Motor neuron (in vitro differentiated cells): Measurements from ENCODE around the gene RANGRF. TPM values are rescaled to one million over a fixed set of nuclear protein-coding genes. Genes with fewer than 3 reads are reported as not detected.
A peak's percentile ranks its signal among the peaks of the same experiment; 100 is the strongest.

ENCODE experiments used
- ATAC-seq, 8 experiments: fragments of 200-7000 bp; cut with Tn5 transposase; replicated peaks in 6 of 8; 2 replicates each; pipeline ENCODE4 v1.8.0; 2021; ENCODE audit warnings: mild to moderate bottlenecking in 8 of 8, moderate library complexity in 8 of 8
- H3K27ac ChIP-seq, 2 donors: fragments of 250-450 bp; sonication (Bioruptor Pico); 2 replicates each; pipeline ENCODE4 v1.9.0; 2021; ENCODE audit warnings: antibody characterized with exemption in 2 of 2, mild to moderate bottlenecking in 2 of 2, moderate library complexity in 1 of 2
- H3K4me1 ChIP-seq, 2 donors: fragments of 250-450 bp; sonication (Bioruptor Pico); replicated peaks in 1 of 2; 2 replicates each; pipeline ENCODE4 v1.6.1; 2021; ENCODE audit warnings: antibody characterized with exemption in 2 of 2, mild to moderate bottlenecking in 2 of 2, moderate library complexity in 1 of 2
- H3K4me3 ChIP-seq, 5 donors: fragments of 250-450 bp; sonication (Bioruptor Pico); 2 replicates each; pipeline ENCODE4 v1.9.0; 2021; ENCODE audit warnings: antibody characterized with exemption in 5 of 5, mild to moderate bottlenecking in 5 of 5, moderate library complexity in 4 of 5
- WGBS, 10 experiments: fragments of 450-650 bp; shearing (Covaris generic); methylation state at CpG; one replicate each; pipeline ENCODE4 v1.0.0; 2022; 5-methylcytosine and 5-hydroxymethylcytosine counted together
- in situ Hi-C, 9 experiments: fragments of 400-800 bp; cut with MboI; loops; one replicate each; pipeline ENCODE4 v1.15.0; 2021; ENCODE audit warnings: low sequenced_read_pairs in 9 of 9, low pct_unique_long_range_greater_than_20kb in 2 of 9; ENCODE audit not compliant: unreplicated experiment in 9 of 9
- total RNA-seq, 8 experiments: library from RNA; unstranded; fragments of 300-600 nt; gene quantifications; 2 replicates each; pipeline versions ENCODE4 v1.2.3 to v1.2.4, GENCODE V29; 2022

Gene RANGRF
- total RNA-seq, 8 experiments from 2014 or later = 17.0 to 26.9 (median 23.1) TPM

GRCh38 chr17:8311131-8311790 is 22.8 kb downstream of the RANGRF start:
- in situ Hi-C loops = no loop called here
- H3K27ac ChIP-seq = no peak overlapping the region
- ATAC-seq = no peak
- peaks cover 6 to 9% of the 10 kb centered on the region in 2 donors for H3K4me1 ChIP-seq
- no peak overlapping the region for H3K4me3 ChIP-seq
- 17 to 95% (median 80%) methylated on average over 1 to 8 of the region's 25 CpGs; no CpG with 5 or more reads in 3 of the 10 experiments for WGBS, 10 experiments

- H3K4me1 ChIP-seq = peaks cover 6 to 9% of the 10 kb centered on the region in 2 donors
These were observed 23.8 kb downstream of the RANGRF start for GRCh38 chr17:8312251-8312650.

GRCh38 chr17:8312726-8313600 is 24.5 kb downstream of the RANGRF start:
- Histone ChIP-seq H3K4me1 (peaks cover 6 to 9% of the 10 kb centered on the region in 2 donors), H3K27ac (no peak overlapping the region), H3K4me3 (no peak overlapping the region)
- ATAC-seq = peak in 1 of 8 experiments; percentile 21
- in situ Hi-C loops = no loop called here
- 17 to 57% (median 30%) methylated on average over 1 to 2 of the region's 16 CpGs; no CpG with 5 or more reads in 7 of the 10 experiments for WGBS, 10 experiments

More at GRCh38 chr17:8312251-8312650, 23.8 kb downstream of the RANGRF start:
- WGBS, 10 experiments = 40 to 80% (median 80%) methylated on average over 1 to 3 of the region's 13 CpGs; no CpG with 5 or more reads in 7 of the 10 experiments
- H3K4me3 ChIP-seq = no peak overlapping the region
- no peak for ATAC-seq
- H3K27ac ChIP-seq = no peak overlapping the region
- in situ Hi-C loops = no loop called here

- in situ Hi-C loops = no loop called here
- Histone ChIP-seq H3K4me1 (peaks cover 6 to 9% of the 10 kb centered on the region in 2 donors), H3K4me3 (peak overlapping the region in 3 of 5 donors; percentile 0 to 18 (median 8)), H3K27ac (no peak overlapping the region)
- peak; percentile 46 to 93 (median 79) for ATAC-seq
- WGBS, 10 experiments = 0 to 37% (median 10%) methylated on average over 1 to 9 of the region's 29 CpGs; no CpG with 5 or more reads in 5 of the 10 experiments
These were observed 26.6 kb downstream of the RANGRF start for GRCh38 chr17:8314797-8315763.

- peak; percentile 29 to 72 (median 50) for ATAC-seq
- Histone ChIP-seq H3K4me1 (peaks cover 6 to 9% of the 10 kb centered on the region in 2 donors), H3K27ac (no peak overlapping the region), H3K4me3 (peak overlapping the region in 3 of 5 donors; percentile 0 to 18 (median 8))
- in situ Hi-C loops = no loop called here
- WGBS, 10 experiments = 5 to 25% (median 17%) methylated on average over 4 to 9 of the region's 26 CpGs; no CpG with 5 or more reads in 7 of the 10 experiments
These were observed 27.3 kb downstream of the RANGRF start for GRCh38 chr17:8315764-8316217.

- no peak overlapping the region for H3K4me3 ChIP-seq
- WGBS, 10 experiments = 50 to 91% (median 79%) methylated on average over 1 to 11 of the region's 24 CpGs; no CpG with 5 or more reads in 5 of the 10 experiments
- ATAC-seq = no peak
- H3K27ac ChIP-seq = no peak overlapping the region
- H3K4me1 ChIP-seq = peaks cover 6 to 9% of the 10 kb centered on the region in 2 donors
- in situ Hi-C loops = no loop called here
These were observed 29.8 kb downstream of the RANGRF start for GRCh38 chr17:8318010-8318935.

- no peak for ATAC-seq
- in situ Hi-C loops = no loop called here
- 0 to 100% (median 65%) methylated on average over 1 to 2 of the region's 4 CpGs; no CpG with 5 or more reads in 3 of the 10 experiments for WGBS, 10 experiments
- H3K27ac ChIP-seq = no peak overlapping the region
- peaks cover 0 to 3% of the 10 kb centered on the region in 2 donors for H3K4me1 ChIP-seq
- no peak overlapping the region for H3K4me3 ChIP-seq
These were observed 31.8 kb downstream of the RANGRF start for GRCh38 chr17:8320262-8320661.

- Histone ChIP-seq H3K4me3 (no peak overlapping the region), H3K4me1 (no peaks in the 10 kb centered on the region), H3K27ac (no peak overlapping the region)
- in situ Hi-C loops = no loop called here
- 20 to 100% (median 65%) methylated on average over 1 to 4 of the region's 6 CpGs; no CpG with 5 or more reads in 2 of the 10 experiments for WGBS, 10 experiments
- ATAC-seq = peak in 2 of 8 experiments; percentile 14 to 55
These were observed 32.5 kb downstream of the RANGRF start for GRCh38 chr17:8320990-8321389.

- H3K27ac ChIP-seq = no peak overlapping the region
- no peaks in the 10 kb centered on the region for H3K4me1 ChIP-seq
- ATAC-seq = peak in 1 of 8 experiments; percentile 26
- no peak overlapping the region for H3K4me3 ChIP-seq
- 60 to 86% (median 72%) methylated on average over 1 to 5 of the region's 8 CpGs; no CpG with 5 or more reads in 6 of the 10 experiments for WGBS, 10 experiments
- in situ Hi-C loops = no loop called here
These were observed 33.6 kb downstream of the RANGRF start for GRCh38 chr17:8322061-8322460.

GRCh38 chr17:8324132-8324531 is 35.7 kb downstream of the RANGRF start:
- in situ Hi-C loops = no loop called here
- ATAC-seq = no peak
- H3K4me1 ChIP-seq = no peaks in the 10 kb centered on the region
- no peak overlapping the region for H3K27ac ChIP-seq
- H3K4me3 ChIP-seq = no peak overlapping the region
- 40 to 100% (median 88%) methylated on average over 1 to 3 of the region's 5 CpGs; no CpG with 5 or more reads in 5 of the 10 experiments for WGBS, 10 experiments

- Histone ChIP-seq H3K27ac (no peak overlapping the region), H3K4me3 (no peak overlapping the region), H3K4me1 (no peaks in the 10 kb centered on the region)
- in situ Hi-C loops = no loop called here
- ATAC-seq = no peak
- 63 to 80% (median 67%) methylated on average over 1 to 4 of the region's 5 CpGs; no CpG with 5 or more reads in 7 of the 10 experiments for WGBS, 10 experiments
These were observed 36.5 kb downstream of the RANGRF start for GRCh38 chr17:8324923-8325322.
